Fibroblast of skin of abdomen (primary cell): ENCODE data around the gene KDELR3.
"Not testable (repeated sequence)": the region's sequence is repeated elsewhere in the genome, so short reads cannot be mapped to it uniquely, and the experiment has no call there.

Experiments
- DNase-seq: peaks from one replicate; pipeline ENCODE4 v3.0.0-alpha.2; 2013

KDELR3 gene

GRCh38 chr22:38456841-38457699 is 10.8 kb upstream of the KDELR3 start:
- DNase-seq: no peak

GRCh38 chr22:38460426-38460840 is 7.5 kb upstream of the KDELR3 start:
- no peak for DNase-seq

- no peak for DNase-seq
Observed at GRCh38 chr22:38461057-38461413, 6.9 kb upstream of the KDELR3 start.

- peak; percentile 78 for DNase-seq
Observed at GRCh38 chr22:38461414-38462081, 6.3 kb upstream of the KDELR3 start.

- DNase-seq: no peak
Observed at GRCh38 chr22:38462960-38463784, 4.7 kb upstream of the KDELR3 start.

- no peak for DNase-seq
Observed at GRCh38 chr22:38464992-38465672, 2.8 kb upstream of the KDELR3 start.

GRCh38 chr22:38465673-38466490 is 2.0 kb upstream of the KDELR3 start:
- DNase-seq: peak; percentile 43

- DNase-seq: no peak
Observed at GRCh38 chr22:38467438-38467903, 425 bp upstream of the KDELR3 start.

GRCh38 chr22:38468443-38469305 is 778 bp downstream of the KDELR3 start:
- peak; percentile 37 for DNase-seq

- no peak for DNase-seq
Observed at GRCh38 chr22:38469306-38469781, 1.4 kb downstream of the KDELR3 start.

GRCh38 chr22:38470179-38470578 is 2.3 kb downstream of the KDELR3 start:
- not testable (repeated sequence) for DNase-seq

GRCh38 chr22:38471237-38471636 is 3.3 kb downstream of the KDELR3 start:
- no peak for DNase-seq

- no peak for DNase-seq
Observed at GRCh38 chr22:38474003-38474607, 6.2 kb downstream of the KDELR3 start.

- no peak for DNase-seq
Observed at GRCh38 chr22:38477585-38477984, 9.7 kb downstream of the KDELR3 start.

- DNase-seq: no peak
Observed at GRCh38 chr22:38479096-38479837, 11.4 kb downstream of the KDELR3 start.

- no peak for DNase-seq
Observed at GRCh38 chr22:38481162-38481870, 13.4 kb downstream of the KDELR3 start.

- no peak for DNase-seq
Observed at GRCh38 chr22:38481871-38482332, 14.0 kb downstream of the KDELR3 start.

- DNase-seq: no peak
Observed at GRCh38 chr22:38482662-38483308, 14.9 kb downstream of the KDELR3 start.
